Measurements from ENCODE around the gene ELN.

ELN gene

DNA sequence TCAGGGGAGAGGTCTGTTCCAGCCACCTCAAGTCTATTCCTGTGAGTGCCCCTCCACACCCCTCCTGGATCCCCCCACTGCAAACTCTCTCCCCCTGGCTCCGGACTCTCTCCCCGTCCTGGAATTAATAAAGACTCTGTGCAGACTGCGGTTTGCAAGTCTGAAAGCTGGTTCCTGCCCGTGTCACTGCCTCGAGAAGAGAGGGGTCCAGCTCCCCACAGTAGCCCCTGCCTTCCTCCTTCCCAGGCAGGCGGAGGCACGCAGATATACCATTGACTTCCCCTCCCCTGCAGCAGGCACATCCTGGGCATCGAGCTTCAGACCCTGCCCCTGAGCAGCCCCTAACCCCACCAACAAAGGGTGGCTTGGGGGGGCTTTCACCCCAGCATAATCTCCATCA is 2.2 kb upstream of the ELN start:
- no peak for DNase-seq

DNA sequence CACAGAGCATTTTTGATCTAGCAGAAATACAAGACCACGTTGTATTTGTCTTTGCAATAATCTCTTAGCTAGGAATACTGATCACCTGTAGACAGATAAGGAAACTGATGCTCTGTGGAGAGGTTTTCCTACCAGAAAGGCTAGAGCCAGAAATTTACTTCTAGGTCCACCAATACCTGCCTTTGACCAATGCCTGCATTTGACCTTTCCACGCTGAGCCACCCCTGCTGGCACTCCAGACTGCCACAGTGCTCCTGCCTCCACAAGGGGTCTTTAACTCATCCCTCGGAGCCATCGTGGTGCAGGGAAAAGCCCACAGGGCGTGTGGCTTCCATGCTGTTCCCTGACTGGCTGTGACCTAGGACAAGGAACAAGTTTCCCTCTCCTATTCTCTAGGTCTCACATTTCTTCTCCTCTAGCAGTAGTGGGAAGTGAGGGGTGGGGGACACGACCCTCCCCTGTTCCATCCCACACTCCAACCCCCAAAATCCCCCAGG is 1.5 kb upstream of the ELN start:
- no peak for DNase-seq

DNA sequence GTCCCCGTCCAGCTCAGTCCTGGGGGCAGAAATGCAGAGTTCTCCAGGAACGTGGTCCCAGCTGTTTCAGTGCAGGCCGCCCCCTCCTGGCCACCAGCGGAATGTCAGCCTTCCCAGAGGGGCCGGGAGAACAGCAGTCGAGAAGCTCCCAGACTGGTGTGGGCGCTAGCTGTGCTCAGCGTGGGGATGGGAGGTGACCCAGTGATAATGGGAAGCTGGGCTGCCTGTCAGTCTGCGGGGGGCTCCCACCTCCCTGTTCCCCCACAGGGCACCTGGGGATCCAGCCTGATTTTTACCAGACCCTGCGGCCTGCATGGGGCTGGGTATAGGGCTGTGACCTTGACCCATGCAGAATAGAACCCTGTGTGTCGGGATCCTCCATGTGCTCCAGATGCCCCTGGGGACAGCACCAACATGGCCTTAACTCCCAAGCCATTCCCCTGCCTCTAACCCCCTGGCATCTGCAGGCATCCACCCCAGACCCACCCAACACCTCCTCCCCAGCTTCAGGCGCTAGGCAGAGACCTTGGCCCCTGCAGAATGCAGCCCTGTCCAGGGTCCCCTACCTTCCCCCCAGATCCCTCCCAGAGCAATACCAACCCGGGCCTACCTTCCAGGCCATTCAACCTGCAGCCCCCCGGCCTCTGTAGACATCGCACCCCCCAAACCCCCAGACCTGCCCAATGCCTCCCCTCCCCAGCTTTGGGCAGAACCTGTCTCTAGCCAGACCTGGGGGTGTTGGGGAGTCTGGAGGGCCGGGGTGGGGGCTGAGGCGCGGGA is 880 bp upstream of the ELN start:
- peak; percentile 71 for DNase-seq

DNA sequence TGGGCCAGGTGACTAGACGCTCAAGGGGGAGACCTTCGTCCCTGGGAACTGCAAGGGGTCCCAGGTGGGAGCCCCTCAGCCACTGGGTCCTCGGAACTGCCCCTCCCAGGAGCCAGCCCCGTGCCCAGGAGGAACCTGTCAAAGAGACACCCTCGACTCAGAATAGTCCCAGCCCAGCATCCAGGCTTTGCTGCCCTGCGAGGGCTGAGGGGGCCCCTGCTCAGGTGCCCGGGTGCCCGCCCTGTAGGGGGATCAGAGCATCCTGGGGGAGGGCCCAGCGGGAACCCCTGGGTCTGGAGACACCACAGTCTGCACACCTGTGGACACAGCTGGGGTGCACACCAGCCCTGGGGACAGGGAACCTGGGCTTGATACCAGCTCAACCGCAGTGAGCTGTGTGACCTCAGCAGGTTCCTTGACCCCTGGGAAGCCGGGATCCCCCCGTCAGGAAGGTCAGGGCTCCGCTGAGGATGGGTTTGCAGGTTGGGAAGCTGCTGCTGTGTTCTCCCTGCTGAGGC is 407 bp downstream of the ELN start:
- no peak for DNase-seq

DNA sequence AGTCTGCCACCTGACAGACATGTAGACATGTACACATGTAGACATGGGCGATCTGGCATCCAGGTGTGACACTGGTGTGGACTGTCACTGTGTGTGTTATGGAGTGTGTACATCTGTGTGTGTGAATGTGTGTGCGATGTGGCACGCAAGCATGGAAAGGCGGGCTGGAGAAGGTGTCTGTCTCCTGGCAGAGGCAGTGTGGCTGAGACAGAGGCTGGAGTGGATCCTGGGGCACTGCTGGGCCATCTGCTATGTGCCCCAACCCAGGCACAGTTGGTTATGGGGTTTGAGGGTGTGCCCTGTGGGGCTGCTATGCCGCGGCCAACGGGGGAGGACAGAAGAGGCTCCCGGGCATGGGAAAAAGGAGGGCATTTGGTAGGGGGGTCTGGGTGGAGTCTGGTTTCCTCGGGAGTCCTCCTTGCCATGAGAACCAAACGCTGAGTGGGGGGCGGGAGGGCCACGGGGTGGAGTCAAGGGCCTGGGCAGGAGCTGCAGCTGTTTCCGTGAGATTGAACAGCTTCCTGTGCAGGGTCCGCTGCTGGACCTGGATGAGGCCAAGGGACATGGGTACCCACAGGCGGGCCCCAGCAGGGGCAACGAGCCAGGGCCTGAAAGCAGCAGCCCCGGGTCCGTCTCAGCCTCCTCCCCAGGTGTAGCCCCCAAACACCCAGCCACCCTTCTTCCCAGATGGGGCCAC is 1.3 kb downstream of the ELN start:
- no peak for DNase-seq

DNA sequence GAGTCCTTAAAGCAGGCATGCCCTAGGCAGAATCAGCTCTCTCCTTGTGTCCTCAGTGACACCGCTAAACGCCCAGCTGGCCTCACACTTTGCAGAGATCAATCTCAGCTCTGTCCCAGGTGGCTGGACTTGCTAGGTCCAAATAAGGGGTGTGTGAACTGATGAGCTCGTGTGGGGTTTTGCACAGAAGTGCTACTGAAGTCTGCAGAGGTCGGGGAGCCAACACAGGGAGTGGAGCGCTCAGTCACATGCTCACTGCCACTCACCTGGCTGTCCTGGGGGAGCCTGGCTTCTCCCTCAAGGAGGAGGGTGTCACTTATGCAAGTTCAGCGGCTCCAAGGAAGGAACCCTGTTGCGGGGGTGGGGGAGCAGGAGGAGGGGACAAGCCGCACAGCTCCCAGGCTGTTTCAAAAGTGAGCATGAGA is 2.0 kb downstream of the ELN start:
- DNase-seq, result peak; percentile 61

DNA sequence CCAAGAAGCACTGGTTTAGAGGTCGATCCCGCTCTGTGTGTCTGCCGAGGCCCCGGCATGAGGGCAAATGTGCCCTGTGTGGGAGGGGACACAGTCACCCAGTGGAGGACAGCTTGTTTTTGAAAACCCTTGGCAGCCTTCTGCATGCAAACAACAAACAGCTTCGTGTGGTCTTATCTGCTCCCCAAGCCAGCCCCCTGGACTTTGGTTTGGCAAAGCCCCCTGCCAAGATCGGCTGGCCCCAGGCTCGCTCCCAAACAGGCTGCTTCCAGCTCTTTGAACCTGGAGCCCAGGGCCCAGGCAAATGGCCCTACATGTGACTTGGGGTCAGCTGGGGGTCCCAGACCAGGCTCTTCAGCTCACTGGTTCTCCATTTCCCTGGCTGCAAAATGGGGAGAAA is 2.9 kb downstream of the ELN start:
- no peak for DNase-seq

DNA sequence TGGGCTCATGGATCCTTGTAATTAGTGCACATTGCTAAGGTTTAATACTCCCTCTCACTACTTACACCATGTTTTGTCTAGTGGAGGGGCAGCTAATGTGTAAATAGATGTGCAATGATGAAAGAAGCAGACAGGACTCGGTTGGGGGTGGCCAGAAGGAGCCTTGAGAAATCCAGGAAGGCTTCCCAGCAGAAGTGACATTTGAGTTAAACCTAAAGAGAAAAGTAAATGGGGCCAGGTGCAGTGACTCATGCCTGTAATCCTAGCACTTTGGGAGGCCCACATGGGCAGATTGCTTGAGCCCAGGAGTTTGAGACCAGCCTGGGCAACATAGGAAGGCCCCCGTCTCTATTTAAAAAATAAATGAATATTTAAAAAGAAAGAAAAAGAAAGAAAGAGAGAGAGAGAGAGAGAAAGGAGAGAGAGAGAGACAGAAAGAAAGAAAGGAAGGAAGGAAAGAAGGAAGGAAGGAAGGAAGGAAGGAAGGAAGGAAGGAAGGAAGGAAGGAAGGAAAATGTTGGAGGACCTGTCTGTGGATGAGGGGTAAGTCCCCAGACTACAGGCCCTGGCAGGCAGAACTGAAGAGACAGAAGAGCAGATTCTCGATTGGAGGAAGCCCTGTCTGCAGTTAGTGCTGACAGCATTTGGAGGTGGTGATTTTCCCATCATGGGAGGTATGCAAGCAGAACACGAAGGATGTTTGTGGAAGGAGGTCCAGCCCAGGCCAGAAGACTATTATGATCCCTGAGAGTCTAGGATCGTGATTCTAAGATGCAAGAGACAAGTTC is 3.6 kb downstream of the ELN start:
- DNase-seq, result no peak

DNA sequence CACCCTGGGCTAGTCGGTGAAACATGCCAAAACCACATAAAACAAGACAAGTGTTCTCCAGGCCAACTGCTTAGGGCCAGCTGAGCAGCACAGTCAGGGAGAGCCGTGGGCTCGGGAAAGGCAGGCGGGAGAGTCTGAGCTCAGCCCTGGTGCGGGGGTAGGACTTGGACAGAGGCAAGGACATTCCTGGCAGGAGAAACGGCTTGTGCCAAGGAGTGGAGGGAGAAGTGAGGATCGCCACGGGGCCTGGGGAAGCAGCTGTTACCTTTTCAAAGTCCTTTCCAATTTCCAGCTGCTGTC is 4.2 kb downstream of the ELN start:
- no peak for DNase-seq

DNA sequence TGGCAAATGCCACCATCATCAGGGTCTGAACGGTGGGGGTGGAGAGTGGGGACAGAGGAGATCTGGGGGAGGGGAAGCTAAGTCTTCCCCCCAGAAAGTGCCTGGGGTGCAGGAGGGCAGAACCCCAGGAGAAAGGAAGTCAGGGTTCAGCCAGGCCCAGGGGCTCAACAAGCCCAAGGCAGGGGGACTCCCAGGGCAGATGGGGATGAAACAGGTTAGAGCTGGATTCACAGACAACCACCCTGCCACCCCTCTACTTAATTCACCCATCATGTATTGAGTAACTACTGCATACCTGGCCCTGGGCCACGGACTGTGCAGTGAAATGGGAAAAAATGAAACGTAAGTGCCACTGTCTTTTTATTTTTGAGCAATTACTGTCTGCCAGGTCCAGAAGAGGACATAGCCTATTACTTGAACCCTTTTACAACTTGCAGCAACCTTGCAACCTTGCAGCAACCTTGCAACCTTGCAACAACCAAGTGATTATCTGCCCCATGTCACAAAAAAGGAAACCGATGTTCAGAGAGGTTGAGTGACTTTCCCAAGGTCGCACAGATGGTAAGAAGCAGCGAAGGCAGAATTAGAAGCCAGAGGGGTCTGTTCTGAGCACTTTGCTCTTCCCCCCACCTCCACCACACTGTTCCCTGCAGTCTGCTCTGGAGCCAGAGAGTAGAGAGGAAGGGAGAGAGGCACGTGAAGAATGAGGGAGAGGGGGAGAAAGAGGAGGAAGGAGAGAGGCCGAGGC is 4.8 kb downstream of the ELN start:
- DNase-seq, result no peak

DNA sequence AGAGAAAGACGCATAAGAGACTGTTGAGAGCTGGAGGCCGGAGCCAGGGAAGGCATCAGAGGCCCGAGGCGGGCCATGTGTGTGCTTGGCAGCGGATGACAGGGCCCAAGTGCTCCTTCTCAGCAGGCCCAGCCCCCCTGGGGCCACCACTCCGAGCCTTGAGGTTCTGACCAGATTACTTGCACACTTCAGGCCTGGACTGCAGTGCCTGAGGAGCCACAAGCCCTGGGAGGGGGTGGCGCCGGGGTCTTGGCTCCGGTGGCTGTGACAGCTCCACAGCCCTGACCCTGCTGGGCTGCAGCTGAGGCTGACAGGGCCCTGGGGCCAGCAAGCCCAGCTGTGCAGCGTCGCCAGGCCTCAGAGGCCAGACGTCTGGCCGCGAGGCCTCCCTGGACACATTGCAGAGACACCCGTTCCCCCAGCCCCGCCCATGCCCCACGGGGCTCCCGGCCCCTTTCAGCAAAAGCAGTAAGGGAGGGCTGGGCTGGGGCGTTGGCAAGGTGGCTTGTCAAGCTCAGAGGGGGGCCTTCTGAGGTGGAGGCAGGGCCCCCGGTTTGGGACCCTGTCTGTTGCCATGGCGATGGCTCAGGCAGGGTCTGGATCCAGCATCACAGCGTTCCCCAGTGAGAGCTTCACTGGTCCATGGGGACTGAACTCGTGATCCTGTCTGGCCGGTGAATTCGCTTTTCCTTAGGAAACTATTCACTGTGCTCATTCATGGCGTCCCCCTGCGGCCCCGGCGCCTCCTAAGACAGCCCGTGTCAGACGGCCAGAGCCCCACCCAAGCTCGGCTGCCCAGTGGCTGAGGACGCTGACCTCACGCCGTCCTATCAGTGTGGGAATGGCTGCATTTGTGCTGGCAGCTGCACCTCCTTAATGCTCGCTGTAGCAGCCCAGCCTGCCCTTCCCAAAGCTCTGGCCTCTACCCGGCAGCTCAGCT is 5.7 kb downstream of the ELN start:
- no peak for DNase-seq

DNA sequence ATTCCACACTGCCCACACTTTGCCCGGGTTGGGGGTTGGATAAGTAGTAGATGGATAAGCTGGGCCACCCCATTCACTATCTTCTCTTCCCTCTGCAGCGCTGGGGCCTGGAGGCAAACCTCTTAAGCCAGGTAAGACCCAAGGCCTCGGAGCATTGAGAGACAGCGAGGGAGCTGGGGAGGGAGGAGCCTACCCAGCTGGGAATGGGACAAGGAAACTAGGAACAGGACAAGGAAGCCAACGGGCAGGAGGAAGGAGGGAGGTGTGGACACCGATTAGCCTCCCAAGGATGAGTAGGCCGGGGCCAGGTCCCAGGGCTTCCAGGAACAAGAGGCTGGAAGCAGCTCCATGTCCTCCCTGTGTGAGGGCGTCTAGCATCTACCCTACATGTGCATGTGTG is 9.6 kb downstream of the ELN start:
- no peak for DNase-seq

DNA sequence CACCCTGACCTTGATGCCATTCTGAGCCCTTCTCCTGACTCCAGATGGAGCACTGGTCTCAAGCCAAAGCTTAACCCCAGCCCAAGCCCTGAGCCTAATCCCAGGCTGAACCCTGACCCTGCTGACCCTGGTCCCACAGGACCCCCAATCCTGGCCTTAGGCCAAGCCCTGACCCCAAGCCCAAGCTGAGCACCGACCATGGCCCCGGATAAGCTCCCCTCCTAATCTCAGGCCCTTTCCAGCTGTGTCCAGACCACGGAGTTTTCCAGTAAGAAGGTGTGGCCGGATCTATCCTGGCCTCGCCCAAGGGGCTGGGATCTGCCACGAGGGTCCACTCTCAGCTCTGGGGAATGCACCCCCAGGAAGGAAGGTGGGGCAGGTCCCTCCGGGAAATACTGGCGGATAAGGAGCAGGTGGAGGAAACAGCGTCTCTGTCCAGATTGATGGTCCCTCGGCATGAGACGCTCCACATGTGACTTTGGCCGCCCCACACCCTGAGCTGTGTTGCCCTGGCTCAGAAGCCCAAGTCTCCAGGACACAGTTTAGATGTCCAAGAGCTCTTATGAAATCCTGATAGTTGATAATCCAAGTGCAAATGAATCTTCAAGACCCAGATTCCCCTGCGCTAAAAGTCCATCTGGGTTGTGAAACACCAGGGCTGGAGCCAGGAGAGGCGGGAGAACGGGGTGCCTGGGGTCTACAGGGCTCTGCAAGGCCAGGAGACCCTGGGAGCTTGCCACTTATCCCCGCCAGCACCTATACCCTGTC is 10.4 kb downstream of the ELN start:
- DNase-seq, result no peak

DNA sequence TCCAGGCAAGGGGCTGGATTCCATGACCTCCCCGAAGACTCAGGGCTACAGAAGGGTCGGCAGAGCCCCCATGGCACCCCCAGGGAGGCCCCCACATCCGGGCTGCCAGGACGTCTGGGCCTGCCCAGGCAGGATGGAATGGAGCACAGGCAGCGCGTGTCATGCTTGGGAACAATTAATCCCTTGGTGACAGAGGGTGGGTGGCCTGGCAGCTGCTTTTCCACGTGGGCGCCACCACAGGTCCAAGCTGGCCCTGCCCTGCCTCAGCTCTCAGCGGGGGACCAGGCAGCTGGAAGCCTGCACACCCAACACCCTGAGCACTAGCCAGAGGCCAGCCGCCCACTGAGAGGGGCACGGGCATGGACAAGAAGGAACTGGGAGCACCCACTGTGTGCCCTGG is 11.4 kb downstream of the ELN start:
- DNase-seq, result no peak

DNA sequence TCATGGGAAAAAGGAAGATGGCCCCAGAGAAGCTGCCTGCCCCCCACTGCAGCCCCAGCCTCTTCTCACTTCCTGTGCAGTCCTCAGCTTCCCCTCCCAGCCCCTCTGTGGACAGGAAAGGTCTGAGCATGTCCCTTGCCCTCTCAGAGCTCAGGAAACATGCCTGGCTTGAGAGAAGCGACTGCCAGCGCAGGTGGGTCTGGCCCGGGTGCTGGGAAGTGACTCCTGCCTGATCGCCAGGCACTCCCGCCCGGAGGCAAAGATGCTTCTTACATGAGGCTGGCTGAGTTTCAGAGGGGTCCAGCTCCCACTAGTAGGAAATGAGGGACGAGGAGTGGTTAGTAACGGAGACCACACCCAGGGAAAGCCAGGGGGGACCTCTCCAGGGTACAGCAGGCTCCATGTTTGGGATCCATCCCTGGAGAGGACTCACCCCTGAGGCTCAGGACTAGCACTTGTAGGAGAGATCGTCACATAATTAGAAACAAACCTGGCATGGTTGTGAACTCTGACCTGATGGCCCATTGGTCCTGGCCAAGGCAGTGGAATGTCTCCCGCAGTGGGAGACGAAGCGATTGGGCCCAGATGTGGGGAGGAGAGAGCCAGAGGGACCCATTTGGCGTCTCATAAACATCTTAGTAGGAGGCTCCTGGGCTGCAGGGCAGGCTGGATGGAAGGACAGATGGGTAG is 12.3 kb downstream of the ELN start:
- DNase-seq, result no peak

DNA sequence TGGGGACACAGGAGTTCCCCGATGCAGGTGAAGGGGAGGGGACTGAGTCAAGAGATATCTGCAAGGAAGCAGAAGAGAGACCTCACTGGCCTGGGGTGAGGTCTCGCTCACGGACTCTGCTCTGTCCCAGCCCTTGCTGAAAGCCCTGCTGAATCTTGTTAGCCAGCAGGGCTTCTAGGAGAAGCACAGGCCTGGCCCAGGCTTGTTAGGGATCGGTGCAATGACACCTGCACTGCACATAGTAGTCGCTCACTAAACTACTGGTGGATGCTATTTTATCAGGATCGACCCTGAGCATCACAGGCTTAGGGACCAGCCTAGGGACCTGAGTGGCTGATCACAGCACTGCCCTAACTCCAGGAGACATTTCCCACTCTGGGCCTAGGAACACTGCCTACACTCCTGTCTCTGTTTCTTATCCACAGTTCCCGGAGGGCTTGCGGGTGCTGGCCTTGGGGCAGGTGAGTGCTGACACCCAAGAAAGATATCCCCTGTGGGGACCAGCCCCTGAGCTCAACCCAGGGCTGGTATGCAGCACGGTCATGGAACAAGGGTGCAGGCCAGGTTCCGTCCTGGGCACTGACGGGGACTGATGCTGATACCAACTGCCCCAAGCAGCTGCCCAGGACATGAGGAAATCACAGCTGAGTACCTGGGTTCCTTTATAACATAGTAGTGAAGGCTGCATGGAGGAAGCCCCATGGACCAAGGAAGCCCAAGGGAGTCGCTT is 13.0 kb downstream of the ELN start:
- DNase-seq, result no peak

DNA sequence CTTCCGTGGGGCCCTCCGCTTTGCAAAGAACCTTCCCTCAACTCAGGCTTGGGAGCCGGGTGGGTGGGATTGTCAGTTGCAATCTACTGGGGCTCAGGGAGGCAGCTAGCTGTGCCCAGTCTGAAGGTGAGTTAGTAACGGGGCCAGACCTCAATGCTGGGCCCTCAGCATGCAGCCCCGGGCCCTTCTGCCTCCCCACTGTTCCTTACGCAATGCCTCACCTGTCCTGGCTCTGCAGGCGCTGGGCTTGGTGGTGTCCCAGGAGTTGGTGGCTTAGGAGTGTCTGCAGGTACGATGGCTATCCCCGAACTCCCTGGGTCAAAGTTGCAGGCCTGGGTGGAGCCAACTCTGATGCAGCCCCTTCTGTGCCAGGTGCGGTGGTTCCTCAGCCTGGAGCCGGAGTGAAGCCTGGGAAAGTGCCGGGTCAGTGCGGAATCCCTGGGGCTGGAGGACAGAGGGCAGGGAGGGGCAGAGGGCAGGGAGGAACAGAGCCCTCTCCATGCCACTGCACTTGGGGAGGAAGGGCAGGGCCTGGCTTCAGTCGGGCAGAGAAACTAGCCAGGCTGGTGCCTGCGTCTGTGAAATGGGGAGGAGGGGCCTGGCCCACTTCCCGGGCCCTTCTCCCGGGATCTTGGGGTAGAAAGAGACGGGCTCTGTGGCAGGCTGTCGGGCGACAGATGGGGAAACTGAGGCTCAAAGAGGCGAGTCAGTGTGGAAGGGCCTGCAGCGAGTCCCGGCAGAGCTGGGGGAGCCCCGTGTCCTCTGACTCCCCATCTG is 15.0 kb downstream of the ELN start:
- DNase-seq, result no peak

DNA sequence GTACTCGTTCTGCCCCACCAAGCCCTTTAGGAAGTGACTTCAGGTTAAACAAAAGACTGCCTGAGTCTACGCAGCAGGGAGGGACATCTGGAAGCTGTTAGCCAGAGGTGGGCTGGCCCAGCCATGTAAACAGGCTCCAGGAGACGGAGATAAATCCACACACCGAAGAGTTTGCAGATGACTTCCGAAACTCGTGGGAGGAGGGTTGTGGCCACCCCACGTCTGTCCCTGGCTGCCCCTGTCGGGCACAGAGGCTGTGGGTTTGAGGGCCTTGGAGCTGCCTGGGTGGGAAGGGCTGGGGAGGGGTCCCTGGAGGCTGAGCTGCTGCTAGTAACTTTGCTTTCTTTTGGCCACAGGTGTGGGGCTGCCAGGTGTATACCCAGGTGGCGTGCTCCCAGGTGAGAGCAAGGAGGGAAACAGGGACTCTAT is 15.6 kb downstream of the ELN start:
- DNase-seq, result peak; percentile 32
